Activated gamma-delta T cell treated with anti-CD3 and anti-CD28 coated beads, Interleukin-2, amount 50 U/mL, for 16 hours (primary cell): Measurements from ENCODE around the gene CCDC83.
"Not testable (repeated sequence)": the region's sequence is repeated elsewhere in the genome, so short reads cannot be mapped to it uniquely, and the experiment has no call there.

Experiments
- DNase-seq: peaks from one replicate; pipeline ENCODE4 v3.0.0-alpha.2; 2020; ENCODE audit warnings: low read depth

Gene CCDC83

GRCh38 chr11:85939099-85940015 lies 84.2 kb downstream of the CCDC83 start:
- DNase-seq, result no peak

- no peak for DNase-seq
Observed at GRCh38 chr11:85941380-85941973, 86.3 kb downstream of the CCDC83 start.

- no peak for DNase-seq
Observed at GRCh38 chr11:85945296-85945695, 90.1 kb downstream of the CCDC83 start.

- DNase-seq, result no peak
Observed at GRCh38 chr11:85945788-85946187, 90.6 kb downstream of the CCDC83 start.

- DNase-seq, result no peak
Observed at GRCh38 chr11:85946221-85946620, 91.0 kb downstream of the CCDC83 start.

- no peak for DNase-seq
Observed at GRCh38 chr11:85947431-85948272, 92.5 kb downstream of the CCDC83 start.

- no peak for DNase-seq
Observed at GRCh38 chr11:85948884-85949283, 93.7 kb downstream of the CCDC83 start.

GRCh38 chr11:85949798-85950197 lies 94.6 kb downstream of the CCDC83 start:
- no peak for DNase-seq

GRCh38 chr11:85950317-85951048 lies 95.3 kb downstream of the CCDC83 start:
- DNase-seq, result no peak

GRCh38 chr11:85951049-85951405 lies 95.8 kb downstream of the CCDC83 start:
- no peak for DNase-seq

- DNase-seq, result no peak
Observed at GRCh38 chr11:85951428-85952107, 96.4 kb downstream of the CCDC83 start.

- not testable (repeated sequence) for DNase-seq
Observed at GRCh38 chr11:85952108-85952485, 96.9 kb downstream of the CCDC83 start.

- DNase-seq, result no peak
Observed at GRCh38 chr11:85953491-85954143, 98.4 kb downstream of the CCDC83 start.

- no peak for DNase-seq
Observed at GRCh38 chr11:85955531-85955930, 100.3 kb downstream of the CCDC83 start.

- DNase-seq, result no peak
Observed at GRCh38 chr11:85960678-85961077, 105.5 kb downstream of the CCDC83 start.

- DNase-seq, result no peak
Observed at GRCh38 chr11:85961130-85961529, 105.9 kb downstream of the CCDC83 start.

- no peak for DNase-seq
Observed at GRCh38 chr11:85961930-85962363, 106.8 kb downstream of the CCDC83 start.

GRCh38 chr11:85965202-85965601 lies 110.0 kb downstream of the CCDC83 start:
- no peak for DNase-seq

- DNase-seq, result no peak
Observed at GRCh38 chr11:85967457-85967856, 112.3 kb downstream of the CCDC83 start.
